H9 (cell line): ENCODE data around the gene UCMA. TPM values are rescaled to one million over a fixed set of nuclear protein-coding genes. Genes with fewer than 3 reads are reported as not detected.

ENCODE experiments used
- DNase-seq: peaks from one replicate; pipeline ENCODE4 v3.0.0-alpha.2; 2017
- H2AFZ ChIP-seq: one replicate; pipeline ENCODE4 v1.6.1; 2013; ENCODE audit warnings: mild to moderate bottlenecking, low read length, control low read depth, moderate library complexity
- H2AK5ac ChIP-seq: 2 replicates; pipeline ENCODE4 v1.6.1; 2013; ENCODE audit warnings: low read length, control low read depth, mixed read lengths; ENCODE audit not compliant: insufficient read length
- H2BK120ac ChIP-seq: one replicate; pipeline ENCODE4 v1.6.1; 2013; ENCODE audit warnings: low read depth, mild to moderate bottlenecking, low read length, control low read depth, inconsistent platforms; ENCODE audit not compliant: poor library complexity, severe bottlenecking
- H2BK12ac ChIP-seq: 2 replicates; pipeline ENCODE4 v1.6.1; 2013; ENCODE audit warnings: low read length, control low read depth, mixed read lengths, low read depth; ENCODE audit not compliant: insufficient read length
- H2BK15ac ChIP-seq: 2 replicates; pipeline ENCODE4 v1.6.1; 2013; ENCODE audit warnings: low read depth, low read length, control low read depth
- H2BK20ac ChIP-seq: one replicate; pipeline ENCODE4 v1.6.1; 2013; ENCODE audit warnings: low read depth, mild to moderate bottlenecking, low read length, control low read depth, inconsistent platforms; ENCODE audit not compliant: poor library complexity, severe bottlenecking
- H2BK5ac ChIP-seq: 2 replicates; pipeline ENCODE4 v1.6.1; 2013; ENCODE audit warnings: low read length, control low read depth, mixed read lengths; ENCODE audit not compliant: insufficient read length
- H3K14ac ChIP-seq: 2 replicates; pipeline ENCODE4 v1.6.1; 2013; ENCODE audit warnings: low read length, control low read depth; ENCODE audit not compliant: insufficient read depth
- H3K18ac ChIP-seq: 2 replicates; pipeline ENCODE4 v1.6.1; 2013; ENCODE audit warnings: low read depth, mild to moderate bottlenecking, mixed read lengths, low read length, control low read depth; ENCODE audit not compliant: insufficient read length
- H3K23ac ChIP-seq: 2 replicates; pipeline ENCODE4 v1.6.1; 2013; ENCODE audit warnings: low read length, control low read depth, mixed read lengths, low read depth; ENCODE audit not compliant: insufficient read length
- H3K23me2 ChIP-seq: 2 replicates; pipeline ENCODE4 v1.6.1; 2013; ENCODE audit warnings: low read depth, mild to moderate bottlenecking, mixed read lengths, low read length, control low read depth; ENCODE audit not compliant: insufficient read length, poor library complexity, severe bottlenecking
- H3K27ac ChIP-seq: 2 replicates; pipeline ENCODE4 v1.5.1; 2013; ENCODE audit warnings: low read length, control low read depth, mixed read lengths, low read depth; ENCODE audit not compliant: insufficient read length
- H3K27me3 ChIP-seq: 2 replicates; pipeline ENCODE4 v1.6.1; 2013; ENCODE audit warnings: low read length, control low read depth, inconsistent platforms; ENCODE audit not compliant: insufficient read depth
- H3K4ac ChIP-seq: 2 replicates; pipeline ENCODE4 v1.6.1; 2013; ENCODE audit warnings: low read depth, mild to moderate bottlenecking, control low read depth, inconsistent platforms, low read length, moderate library complexity
- H3K4me1 ChIP-seq: 2 replicates; pipeline ENCODE4 v1.6.1; 2013; ENCODE audit warnings: low read length, control low read depth, inconsistent platforms; ENCODE audit not compliant: insufficient read depth
- H3K4me2 ChIP-seq: 2 replicates; pipeline ENCODE4 v1.6.1; 2013; ENCODE audit warnings: low read length, control low read depth, mixed read lengths; ENCODE audit not compliant: insufficient read length, insufficient read depth
- H3K56ac ChIP-seq: 2 replicates; pipeline ENCODE4 v1.6.1; 2013; ENCODE audit warnings: low read depth, mild to moderate bottlenecking, mixed read lengths, low read length, control low read depth; ENCODE audit not compliant: insufficient read length
- H3K79me1 ChIP-seq: 2 replicates; pipeline ENCODE4 v1.6.1; 2013; ENCODE audit warnings: low read depth, mild to moderate bottlenecking, moderate library complexity, low read length, control low read depth, inconsistent platforms; ENCODE audit not compliant: insufficient read depth, poor library complexity, severe bottlenecking
- H3K79me2 ChIP-seq: 2 replicates; pipeline ENCODE4 v1.6.1; 2013; ENCODE audit warnings: low read length, control low read depth, inconsistent platforms; ENCODE audit not compliant: insufficient read depth
- H3K9ac ChIP-seq: 2 replicates; pipeline ENCODE4 v1.6.1; 2013; ENCODE audit warnings: low read length, control low read depth, mixed read lengths; ENCODE audit not compliant: insufficient read length; ENCODE audit errors: extremely low read depth
- H3K9me3 ChIP-seq: one replicate; pipeline ENCODE4 v1.6.1; 2013; ENCODE audit warnings: low read depth, low read length, inconsistent platforms; ENCODE audit not compliant: control insufficient read depth
- H3T11ph ChIP-seq: one replicate; pipeline ENCODE4 v1.6.1; 2013; ENCODE audit warnings: mild to moderate bottlenecking, low read length, control low read depth, inconsistent platforms
- H4K20me1 ChIP-seq: one replicate; pipeline ENCODE4 v1.6.1; 2013; ENCODE audit not compliant: control insufficient read depth, insufficient read length, insufficient read depth
- H4K5ac ChIP-seq: 2 replicates; pipeline ENCODE4 v1.6.1; 2013; ENCODE audit warnings: low read depth, mild to moderate bottlenecking, mixed read lengths, low read length, control low read depth; ENCODE audit not compliant: insufficient read length
- H4K8ac ChIP-seq: replicated peaks from 2 replicates; pipeline ENCODE4 v1.6.1; 2013; ENCODE audit warnings: low read length, control low read depth, mixed read lengths, low read depth; ENCODE audit not compliant: insufficient read length
- H4K91ac ChIP-seq: 2 replicates; pipeline ENCODE4 v1.6.1; 2013; ENCODE audit warnings: low read depth, mild to moderate bottlenecking, moderate library complexity, mixed read lengths, low read length, control low read depth; ENCODE audit not compliant: insufficient read length
- H3K27ac Mint-ChIP-seq, 3 experiments: 2 replicates in 2 of 3; 3 replicates in 1 of 3; pipeline ENCODE4 v1.8.0; 2020 to 2021; ENCODE audit warnings: mixed read lengths in 3 of 3, mild to moderate bottlenecking in 1 of 3, moderate library complexity in 1 of 3
- H3K27me3 Mint-ChIP-seq: 2 replicates; pipeline ENCODE4 v1.8.0; 2021; ENCODE audit warnings: low read depth, mild to moderate bottlenecking, moderate library complexity, mixed read lengths
- H3K36me3 Mint-ChIP-seq, 3 experiments: 2 replicates in 2 of 3; 3 replicates in 1 of 3; pipeline ENCODE4 v1.8.0; 2020 to 2021; ENCODE audit warnings: low read depth in 3 of 3, mixed read lengths in 3 of 3; ENCODE audit not compliant: insufficient read depth in 1 of 3
- H3K4me1 Mint-ChIP-seq, 2 experiments: 2 replicates each; pipeline ENCODE4 v1.8.0; 2020; ENCODE audit warnings: mixed read lengths in 2 of 2
- H3K4me3 Mint-ChIP-seq, 2 experiments: 2 replicates in 1 of 2; 3 replicates in 1 of 2; pipeline ENCODE4 v1.8.0; 2020 to 2021; ENCODE audit warnings: mild to moderate bottlenecking in 2 of 2, mixed read lengths in 2 of 2, moderate library complexity in 1 of 2
- H3K9me3 Mint-ChIP-seq, 2 experiments: 2 replicates in 1 of 2; 3 replicates in 1 of 2; pipeline ENCODE4 v1.8.0; 2020; ENCODE audit warnings: mild to moderate bottlenecking in 2 of 2, mixed read lengths in 2 of 2, moderate library complexity in 1 of 2
- WGBS: extraction: QIAGEN DNeasy Blood & Tissue Kit; methylation state at CpG from one replicate; pipeline ENCODE4 v1.1.7; 2013; ENCODE audit warnings: missing lambda C conversion rate, low lambda C conversion rate, mixed read lengths; ENCODE audit not compliant: insufficient read length; ENCODE audit errors: extremely low coverage; 5-methylcytosine and 5-hydroxymethylcytosine counted together
- total RNA-seq: library from RNA; stranded (reverse); gene quantifications from 2 replicates; pipeline ENCODE4 v1.2.1, GENCODE V29; 2021
- TF ChIP-seq, protein P1 (sequence below): fragments of 200-600 bp; sonication (generic); conservative IDR thresholded peaks from 3 replicates; pipeline ENCODE4 v1.8.0; 2021; ENCODE audit warnings: antibody characterized with exemption, mild to moderate bottlenecking

UCMA gene
- total RNA-seq, 1 experiment from 2014 or later, result not detected

DNA sequence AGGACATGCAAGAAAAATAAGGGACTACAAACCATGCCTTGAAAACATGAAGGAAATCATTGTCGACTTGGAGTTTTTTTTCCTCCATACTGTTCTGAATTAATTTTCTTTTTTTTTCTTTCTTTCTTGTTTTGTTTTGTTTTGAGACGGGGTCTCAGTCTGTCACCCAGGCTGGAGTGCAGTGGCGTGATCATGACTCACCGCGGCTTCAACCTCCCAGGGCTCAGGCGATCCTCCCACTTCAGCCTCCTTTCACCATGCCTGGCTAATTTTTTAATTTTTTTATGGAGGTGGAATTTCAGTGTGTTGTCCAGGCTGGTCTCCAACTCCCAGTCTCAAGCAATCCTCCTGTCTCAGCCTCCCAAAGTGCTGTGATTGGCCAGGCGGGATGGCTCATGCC, 11.6 kb downstream of the UCMA start:
- H2BK5ac ChIP-seq, result no peak overlapping the region
- H3K56ac ChIP-seq, result no peak overlapping the region
- H3K4me1 ChIP-seq, result peaks cover 3% of the 10 kb centered on the region; the same call in 1 of the 2 replicates
- H2AK5ac ChIP-seq, result no peak overlapping the region
- Mint-ChIP-seq H3K4me3 (no peak overlapping the region), H3K27ac (no peak overlapping the region), H3K36me3 (no peaks in the 10 kb centered on the region), H3K27me3 (no peaks in the 10 kb centered on the region; the same call in 1 of the 2 replicates), H3K9me3 (no peaks in the 10 kb centered on the region), H3K4me1 (peaks cover 8 to 12% of the 10 kb centered on the region in 2 experiments)
- no peak overlapping the region for H3K18ac ChIP-seq
- no peak overlapping the region for H2BK12ac ChIP-seq
- TF ChIP-seq, protein P1, sequence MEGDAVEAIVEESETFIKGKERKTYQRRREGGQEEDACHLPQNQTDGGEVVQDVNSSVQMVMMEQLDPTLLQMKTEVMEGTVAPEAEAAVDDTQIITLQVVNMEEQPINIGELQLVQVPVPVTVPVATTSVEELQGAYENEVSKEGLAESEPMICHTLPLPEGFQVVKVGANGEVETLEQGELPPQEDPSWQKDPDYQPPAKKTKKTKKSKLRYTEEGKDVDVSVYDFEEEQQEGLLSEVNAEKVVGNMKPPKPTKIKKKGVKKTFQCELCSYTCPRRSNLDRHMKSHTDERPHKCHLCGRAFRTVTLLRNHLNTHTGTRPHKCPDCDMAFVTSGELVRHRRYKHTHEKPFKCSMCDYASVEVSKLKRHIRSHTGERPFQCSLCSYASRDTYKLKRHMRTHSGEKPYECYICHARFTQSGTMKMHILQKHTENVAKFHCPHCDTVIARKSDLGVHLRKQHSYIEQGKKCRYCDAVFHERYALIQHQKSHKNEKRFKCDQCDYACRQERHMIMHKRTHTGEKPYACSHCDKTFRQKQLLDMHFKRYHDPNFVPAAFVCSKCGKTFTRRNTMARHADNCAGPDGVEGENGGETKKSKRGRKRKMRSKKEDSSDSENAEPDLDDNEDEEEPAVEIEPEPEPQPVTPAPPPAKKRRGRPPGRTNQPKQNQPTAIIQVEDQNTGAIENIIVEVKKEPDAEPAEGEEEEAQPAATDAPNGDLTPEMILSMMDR, result no peak
- H3K9ac ChIP-seq, result no peak overlapping the region
- H4K8ac ChIP-seq, result no peak overlapping the region
- H3K79me2 ChIP-seq, result no peaks in the 10 kb centered on the region
- H3K79me1 ChIP-seq, result no peaks in the 10 kb centered on the region
- WGBS, result no CpG with 5 or more reads among the region's 7 CpGs
- no peak overlapping the region for H3K23ac ChIP-seq
- no peaks in the 10 kb centered on the region for H3K27me3 ChIP-seq
- H3K14ac ChIP-seq, result no peak overlapping the region
- no peak overlapping the region for H3K4ac ChIP-seq
- no peak overlapping the region for H4K91ac ChIP-seq
- no peak overlapping the region for H3K4me2 ChIP-seq
- no peak overlapping the region for H2BK120ac ChIP-seq
- H3T11ph ChIP-seq, result no peak overlapping the region
- H4K20me1 ChIP-seq, result no peaks in the 10 kb centered on the region
- no peak overlapping the region for H2BK20ac ChIP-seq
- H2BK15ac ChIP-seq, result no peak overlapping the region
- H3K9me3 ChIP-seq, result no peaks in the 10 kb centered on the region
- no peak overlapping the region for H3K27ac ChIP-seq
- no peak overlapping the region for H4K5ac ChIP-seq
- H3K23me2 ChIP-seq, result no peaks in the 10 kb centered on the region
- DNase-seq, result no peak
- H2AFZ ChIP-seq, result no peak overlapping the region
